Right renal cortex interstitium (tissue), 3 donors: Measurements from ENCODE around the gene KLHL4. TPM values are rescaled to one million over a fixed set of nuclear protein-coding genes. Genes with fewer than 3 reads are reported as not detected.
"Not testable (repeated sequence)": the region's sequence is repeated elsewhere in the genome, so short reads cannot be mapped to it uniquely, and the experiment has no call there.

ENCODE experiments used
- DNase-seq, 3 donors: peaks; one replicate each; pipeline ENCODE4 v3.0.0-alpha.2; 2013; ENCODE audit warnings: low read depth in 3 of 3, low spot score in 2 of 3
- polyA plus RNA-seq, 3 donors: library from polyadenylated mRNA; unstranded; fragments of 120-200 nt; gene quantifications; one replicate each; pipeline ENCODE4 v1.2.1, GENCODE V29; 2013; ENCODE audit not compliant: insufficient read length in 3 of 3

The KLHL4 gene
- polyA plus RNA-seq, 3 donors = 6.5 to 8.3 (median 8.2) TPM

DNA sequence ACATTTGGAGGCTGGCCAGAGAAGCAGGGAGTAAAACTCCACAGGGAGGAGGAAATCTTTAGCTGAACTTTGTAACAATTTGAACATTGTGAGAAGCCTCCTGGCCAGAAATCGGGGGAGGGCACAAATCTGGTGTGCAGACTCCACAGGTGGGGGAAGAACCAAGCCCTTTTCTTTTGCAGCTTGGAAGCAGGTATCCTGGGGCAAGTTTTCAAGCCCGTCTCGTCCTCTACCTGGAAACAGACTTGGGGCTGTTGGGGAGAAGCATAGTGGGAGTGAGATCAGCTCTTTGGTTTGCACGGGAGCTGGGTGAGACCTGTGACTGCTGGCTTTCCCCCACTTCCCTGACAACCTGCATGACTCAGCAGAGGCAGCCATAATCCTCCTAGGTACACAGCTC is 123.8 kb downstream of the KLHL4 start:
- not testable (repeated sequence) for DNase-seq

DNA sequence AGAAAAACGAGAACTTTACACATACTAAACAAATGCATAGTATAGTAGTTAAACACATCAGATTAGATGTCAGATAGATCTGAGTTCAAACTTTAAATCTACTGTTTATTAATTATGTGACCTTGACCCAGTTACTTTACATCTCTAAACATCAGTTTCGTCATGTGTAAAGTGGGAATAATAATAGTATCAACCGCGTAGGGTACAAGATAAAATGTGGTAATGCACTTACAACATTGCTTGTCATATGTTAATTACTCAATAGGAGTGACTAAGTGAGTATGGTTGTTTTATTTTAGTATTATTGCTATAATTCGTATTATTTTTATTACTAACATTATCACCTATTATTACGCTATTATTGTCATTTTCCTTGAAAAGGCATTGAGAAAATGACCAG is 144.2 kb downstream of the KLHL4 start:
- no peak for DNase-seq

GRCh38 chrX:87663421-87663820 is 145.8 kb downstream of the KLHL4 start:
- DNase-seq = no peak

- no peak for DNase-seq
Observed at GRCh38 chrX:87664381-87664780, 146.8 kb downstream of the KLHL4 start.

- DNase-seq = no peak
Observed at GRCh38 chrX:87679849-87680248, 162.2 kb downstream of the KLHL4 start.

- DNase-seq = no peak
Observed at GRCh38 chrX:87687703-87688102, 170.1 kb downstream of the KLHL4 start.

DNA sequence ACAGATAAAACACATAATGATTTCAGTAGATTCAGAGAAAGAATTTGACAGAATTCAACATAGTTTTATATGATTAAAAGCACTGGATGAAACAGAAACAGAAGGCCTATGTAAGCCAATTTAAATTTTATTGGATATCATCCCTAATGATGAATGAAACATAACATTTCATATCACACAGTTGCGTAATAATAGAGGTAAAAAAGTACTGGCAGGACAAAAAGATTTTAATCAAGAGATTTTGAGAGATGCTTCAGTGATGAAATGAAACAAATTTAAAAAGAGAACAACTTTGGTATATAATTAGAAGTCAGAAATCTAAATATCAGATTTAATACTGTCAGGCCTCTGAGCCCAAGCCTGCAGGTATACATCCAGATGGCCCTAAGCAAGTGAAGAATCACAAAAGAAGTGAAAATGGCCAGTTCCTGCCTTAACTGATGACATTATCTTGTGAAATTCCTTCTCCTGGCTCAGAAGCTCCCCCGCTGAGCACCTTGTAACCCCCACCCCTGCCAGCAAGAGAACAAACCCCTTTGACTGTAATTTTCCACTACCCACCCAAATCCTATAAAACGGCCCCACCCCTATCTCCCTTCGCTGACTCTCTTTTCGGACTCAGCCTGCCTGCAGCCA is 170.6 kb downstream of the KLHL4 start:
- DNase-seq = not testable (repeated sequence)

DNA sequence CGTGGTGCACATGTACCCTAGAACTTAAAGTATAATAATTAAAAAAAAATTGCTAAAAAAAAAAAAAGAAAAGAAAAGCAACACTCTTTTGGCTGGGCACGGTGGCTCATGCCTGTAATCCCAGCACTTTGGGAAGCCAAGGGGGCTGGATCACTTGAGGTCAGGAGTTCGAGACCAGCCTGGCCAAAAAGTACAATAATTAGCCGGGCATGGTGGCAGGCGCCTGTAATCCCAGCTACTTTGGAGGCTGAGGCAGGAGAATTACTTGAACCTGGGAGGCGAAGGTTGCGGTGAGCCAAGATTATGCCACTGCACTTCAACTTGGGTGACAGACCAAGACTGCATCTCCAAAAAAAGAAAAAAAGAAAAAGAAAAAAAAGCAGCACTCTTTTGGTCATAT is 171.6 kb downstream of the KLHL4 start:
- not testable (repeated sequence) for DNase-seq

- DNase-seq = no peak
Observed at GRCh38 chrX:87693204-87693603, 175.6 kb downstream of the KLHL4 start.

GRCh38 chrX:87697409-87697808 is 179.8 kb downstream of the KLHL4 start:
- DNase-seq = no peak

DNA sequence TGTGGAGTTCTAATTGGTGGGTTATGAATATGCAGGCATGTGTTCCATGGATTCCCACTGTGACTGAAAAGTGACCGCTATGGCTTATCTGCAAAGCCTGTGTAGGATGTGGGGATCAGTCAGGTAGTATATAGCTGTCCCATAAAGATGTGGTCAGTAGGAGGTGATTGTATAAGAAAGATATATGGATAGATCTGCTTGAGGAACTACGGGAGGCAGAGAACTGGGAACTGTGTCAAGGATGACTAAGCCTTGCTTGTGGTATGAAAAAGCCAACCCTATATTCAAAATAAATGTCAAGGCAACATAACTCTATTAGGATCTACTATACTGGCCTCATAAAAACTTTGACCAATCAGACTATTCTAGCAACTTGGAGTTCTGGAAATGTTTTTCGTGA is 185.2 kb downstream of the KLHL4 start:
- no peak for DNase-seq

- DNase-seq = not testable (repeated sequence)
Observed at GRCh38 chrX:87703469-87703868, 185.9 kb downstream of the KLHL4 start.

- no peak for DNase-seq
Observed at GRCh38 chrX:87706134-87706533, 188.5 kb downstream of the KLHL4 start.

DNA sequence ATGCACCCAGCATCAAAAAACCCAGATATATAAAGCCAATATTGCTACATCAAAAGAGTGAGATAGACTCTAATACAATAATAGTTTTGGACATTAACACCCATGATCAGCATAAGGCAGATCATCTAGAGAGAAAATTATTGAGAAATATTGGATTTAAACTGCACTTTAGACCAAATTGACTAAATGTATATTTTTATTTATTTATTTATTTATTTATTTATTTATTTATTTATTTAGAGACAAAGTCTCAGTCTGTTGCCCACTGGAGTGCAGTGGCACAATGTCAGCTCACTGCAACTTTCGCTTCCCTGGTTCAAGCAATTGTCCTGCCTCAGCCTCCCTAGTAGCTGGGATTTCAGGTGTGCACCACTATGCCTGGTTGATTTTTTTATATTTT is 193.0 kb downstream of the KLHL4 start:
- no peak for DNase-seq
